ENCODE data around the gene LMCD1.

Gene LMCD1

GRCh38 chr3:8493744-8494143 is 7.9 kb upstream of the LMCD1 start:
- Mint-ChIP-seq H3K9me3 (no peaks in the 10 kb centered on the region), H3K4me3 (no peak overlapping the region), H3K4me1 (peaks cover 42% of the 10 kb centered on the region), H3K27me3 (ENCODE audit: low read depth) (peaks cover 7% of the 10 kb centered on the region), H3K36me3 (ENCODE audit: low read depth) (peaks cover 8% of the 10 kb centered on the region), H3K27ac (no peak overlapping the region)
- TF ChIP-seq CTCF (IDR thresholded peaks at IDR 0.05; ENCODE audit: unreplicated experiment in 3 of 3): no peak

- H3K9me3 Mint-ChIP-seq: no peaks in the 10 kb centered on the region
- H3K4me3 Mint-ChIP-seq: no peak overlapping the region
- H3K4me1 Mint-ChIP-seq: peaks cover 39% of the 10 kb centered on the region
- TF ChIP-seq CTCF (IDR thresholded peaks at IDR 0.05; ENCODE audit: unreplicated experiment in 3 of 3): no peak
- peaks cover 7% of the 10 kb centered on the region for H3K27me3 Mint-ChIP-seq (ENCODE audit: low read depth)
- no peak overlapping the region for H3K27ac Mint-ChIP-seq
- peaks cover 8% of the 10 kb centered on the region for H3K36me3 Mint-ChIP-seq (ENCODE audit: low read depth)
These were observed 7.3 kb upstream of the LMCD1 start for GRCh38 chr3:8494327-8494726.

GRCh38 chr3:8497582-8497981 is 4.0 kb upstream of the LMCD1 start:
- H3K27me3 Mint-ChIP-seq (ENCODE audit: low read depth): peaks cover 7% of the 10 kb centered on the region
- H3K36me3 Mint-ChIP-seq (ENCODE audit: low read depth): peaks cover 8% of the 10 kb centered on the region
- H3K4me3 Mint-ChIP-seq: no peak overlapping the region
- no peaks in the 10 kb centered on the region for H3K9me3 Mint-ChIP-seq
- H3K4me1 Mint-ChIP-seq: peaks cover 40% of the 10 kb centered on the region
- no peak for TF ChIP-seq CTCF (IDR thresholded peaks at IDR 0.05; ENCODE audit: unreplicated experiment in 3 of 3)
- H3K27ac Mint-ChIP-seq: peak overlapping the region in 1 of 3 experiments; percentile 0

- peaks cover 7% of the 10 kb centered on the region for H3K27me3 Mint-ChIP-seq (ENCODE audit: low read depth)
- peak overlapping the region; percentile 85 to 95 (median 93) for H3K27ac Mint-ChIP-seq
- no peaks in the 10 kb centered on the region for H3K9me3 Mint-ChIP-seq
- peak overlapping the region; percentile 11 to 72 (median 40) for H3K4me3 Mint-ChIP-seq
- TF ChIP-seq CTCF (IDR thresholded peaks at IDR 0.05; ENCODE audit: unreplicated experiment in 3 of 3): no peak
- H3K36me3 Mint-ChIP-seq (ENCODE audit: low read depth): peaks cover 7% of the 10 kb centered on the region
- H3K4me1 Mint-ChIP-seq: peaks cover 57% of the 10 kb centered on the region
These were observed 2.4 kb upstream of the LMCD1 start for GRCh38 chr3:8499181-8499611.

- no peaks in the 10 kb centered on the region for H3K9me3 Mint-ChIP-seq
- peaks cover 3% of the 10 kb centered on the region for H3K36me3 Mint-ChIP-seq (ENCODE audit: low read depth)
- peaks cover 69% of the 10 kb centered on the region for H3K4me1 Mint-ChIP-seq
- peak overlapping the region; percentile 87 to 97 (median 96) for H3K27ac Mint-ChIP-seq
- peak overlapping the region; percentile 92 for H3K4me3 Mint-ChIP-seq
- TF ChIP-seq CTCF (IDR thresholded peaks at IDR 0.05; ENCODE audit: unreplicated experiment in 3 of 3): no peak
- peaks cover 7% of the 10 kb centered on the region for H3K27me3 Mint-ChIP-seq (ENCODE audit: low read depth)
These were observed 1.2 kb upstream of the LMCD1 start for GRCh38 chr3:8500319-8500988.

- Mint-ChIP-seq H3K9me3 (no peaks in the 10 kb centered on the region), H3K4me1 (peaks cover 74% of the 10 kb centered on the region), H3K27ac (peak overlapping the region; percentile 87 to 97 (median 96)), H3K36me3 (ENCODE audit: low read depth) (peaks cover 3% of the 10 kb centered on the region), H3K27me3 (ENCODE audit: low read depth) (peaks cover 7% of the 10 kb centered on the region), H3K4me3 (peak overlapping the region; percentile 92)
- TF ChIP-seq CTCF (IDR thresholded peaks at IDR 0.05; ENCODE audit: unreplicated experiment in 3 of 3): no peak
These were observed 643 bp upstream of the LMCD1 start for GRCh38 chr3:8500989-8501370.
